Measurements from ENCODE around the gene RAB33A. TPM values are rescaled to one million over a fixed set of nuclear protein-coding genes. Genes with fewer than 3 reads are reported as not detected.

The RAB33A gene
- total RNA-seq, 1 experiment from 2014 or later: not detected

- no peak for DNase-seq (ENCODE audit: low read depth, low spot score)
- Histone ChIP-seq H3K4me2 (ENCODE audit: low read length) (no peak overlapping the region), H3K4me1 (ENCODE audit: control insufficient read depth in 1 of 2, insufficient read depth in 2 of 2, low read length in 2 of 2) (peaks cover 3 to 12% of the 10 kb centered on the region in 2 experiments; a peak in 3 of 4 replicates), H3K9ac (ENCODE audit: low read length) (no peak overlapping the region), H4K20me1 (ENCODE audit: insufficient read depth) (no peaks in the 10 kb centered on the region), H3K9me3 (ENCODE audit: control insufficient read depth in 1 of 2, insufficient read depth in 1 of 2, low read depth in 1 of 2, low read length in 2 of 2) (no peaks in the 10 kb centered on the region), H3K79me2 (ENCODE audit: insufficient read depth, low read length) (no peaks in the 10 kb centered on the region), H3K27ac (ENCODE audit: low read depth, low read length) (no peak overlapping the region), H3K27me3 (ENCODE audit: insufficient read depth, low read length) (no peaks in the 10 kb centered on the region), H3K4me3 (replicated peaks in 1 of 2; ENCODE audit: low read depth in 1 of 2, low read length in 2 of 2) (no peak overlapping the region), H3K9me2 (ENCODE audit: insufficient read depth) (no peaks in the 10 kb centered on the region), H3K36me3 (ENCODE audit: control insufficient read depth in 1 of 2, insufficient read depth in 2 of 2, low read length in 2 of 2) (0 out of 4 replicates have a peak, but pooled peaks cover 0 to 4% of the 10 kb centered on the region in 2 experiments), H2AFZ (ENCODE audit: low read depth, low read length, poor library complexity, severe bottlenecking) (no peak overlapping the region)
- RAD21 ChIA-PET (ENCODE audit: low non-redundant PET in 1 of 2, low total read pairs in 2 of 2, uncharacterized antibody in 2 of 2, unreplicated experiment in 2 of 2): no interaction called here
- no peak for ATAC-seq
- POLR2A ChIA-PET: no interaction called here
- TF ChIP-seq ZNF274 (IDR thresholded peaks at IDR 0.05; ENCODE audit: low read depth, low read length): no peak
- TF ChIP-seq RAD21 (IDR thresholded peaks at IDR 0.05; ENCODE audit: low read depth): no peak
- no peak for TF ChIP-seq TCF7L2 (IDR thresholded peaks at IDR 0.05; ENCODE audit: borderline replicate concordance, extremely low read depth, insufficient read depth, insufficient read length)
- no peak for TF ChIP-seq CTCF (IDR thresholded peaks at IDR 0.05 in 2 of 3, conservative IDR thresholded peaks at IDR 0.05 in 1 of 3; ENCODE audit: borderline replicate concordance in 1 of 3, insufficient read depth in 1 of 3, low read depth in 2 of 3, low read length in 2 of 3)
- TF ChIP-seq ZFX (IDR thresholded peaks at IDR 0.05): no peak
- no TSS peak for BruUV-seq (replicated peaks)
- intact Hi-C loops (cut with micrococcal nuclease): no loop called here
- CTCF ChIA-PET: no interaction called here
Measured at GRCh38 chrX:130211415-130212186, 39.8 kb downstream of the RAB33A start.

GRCh38 chrX:130212371-130212770 is 40.6 kb downstream of the RAB33A start:
- POLR2A ChIA-PET: no interaction called here
- ATAC-seq (no peak), DNase-seq (ENCODE audit: low read depth, low spot score) (no peak)
- no peak for TF ChIP-seq TCF7L2 (IDR thresholded peaks at IDR 0.05; ENCODE audit: borderline replicate concordance, extremely low read depth, insufficient read depth, insufficient read length)
- TF ChIP-seq CBX3 (IDR thresholded peaks at IDR 0.05; ENCODE audit: low read depth): no peak
- TF ChIP-seq POLR2AphosphoS5 (IDR thresholded peaks at IDR 0.05; ENCODE audit: low read depth, low read length): no peak
- TF ChIP-seq EZH2phosphoT487 (IDR thresholded peaks at IDR 0.05; ENCODE audit: borderline replicate concordance): no peak
- no peak for TF ChIP-seq FOSL1 (IDR thresholded peaks at IDR 0.05; ENCODE audit: low read depth)
- TF ChIP-seq YY1 (IDR thresholded peaks at IDR 0.05; ENCODE audit: extremely low read depth, insufficient replicate concordance, low read depth, low read length): no peak
- TF ChIP-seq ATF3 (IDR thresholded peaks at IDR 0.05): no peak
- no peak for TF ChIP-seq RAD21 (IDR thresholded peaks at IDR 0.05; ENCODE audit: low read depth)
- TF ChIP-seq SP1 (IDR thresholded peaks at IDR 0.05; ENCODE audit: low read depth): no peak
- TF ChIP-seq CEBPB (IDR thresholded peaks at IDR 0.05; ENCODE audit: low read depth): no peak
- no peak for TF ChIP-seq SRF (IDR thresholded peaks at IDR 0.05; ENCODE audit: low read depth)
- TF ChIP-seq EGR1 (IDR thresholded peaks at IDR 0.05; ENCODE audit: low read depth): no peak
- TF ChIP-seq ZFX (IDR thresholded peaks at IDR 0.05): no peak
- Histone ChIP-seq H3K4me2 (ENCODE audit: low read length) (no peak overlapping the region), H3K36me3 (ENCODE audit: control insufficient read depth in 1 of 2, insufficient read depth in 2 of 2, low read length in 2 of 2) (0 out of 4 replicates have a peak, but pooled peaks cover 0 to 4% of the 10 kb centered on the region in 2 experiments), H3K4me3 (replicated peaks in 1 of 2; ENCODE audit: low read depth in 1 of 2, low read length in 2 of 2) (no peak overlapping the region), H2AFZ (ENCODE audit: low read depth, low read length, poor library complexity, severe bottlenecking) (no peak overlapping the region), H3K9me3 (ENCODE audit: control insufficient read depth in 1 of 2, insufficient read depth in 1 of 2, low read depth in 1 of 2, low read length in 2 of 2) (no peaks in the 10 kb centered on the region), H3K27me3 (ENCODE audit: insufficient read depth, low read length) (no peaks in the 10 kb centered on the region), H3K9me2 (ENCODE audit: insufficient read depth) (no peaks in the 10 kb centered on the region), H3K9ac (ENCODE audit: low read length) (no peak overlapping the region), H3K27ac (ENCODE audit: low read depth, low read length) (no peak overlapping the region), H4K20me1 (ENCODE audit: insufficient read depth) (no peaks in the 10 kb centered on the region), H3K79me2 (ENCODE audit: insufficient read depth, low read length) (no peaks in the 10 kb centered on the region), H3K4me1 (ENCODE audit: control insufficient read depth in 1 of 2, insufficient read depth in 2 of 2, low read length in 2 of 2) (peaks cover 3 to 6% of the 10 kb centered on the region in 2 experiments; a peak in 3 of 4 replicates)
- no TSS peak for BruUV-seq (replicated peaks)
- CTCF ChIA-PET: no interaction called here
- intact Hi-C loops (cut with micrococcal nuclease): no loop called here
- RAD21 ChIA-PET (ENCODE audit: low non-redundant PET in 1 of 2, low total read pairs in 2 of 2, uncharacterized antibody in 2 of 2, unreplicated experiment in 2 of 2): no interaction called here

Data from HCT116 (cell line).